Umbilical cord (tissue), 2 donors: ENCODE measurements around the gene USP40. TPM values are rescaled to one million over a fixed set of nuclear protein-coding genes. Genes with fewer than 3 reads are reported as not detected.
"Not testable (repeated sequence)": the region's sequence is repeated elsewhere in the genome, so short reads cannot be mapped to it uniquely, and the experiment has no call there.

ENCODE experiments used
- DNase-seq: peaks from one replicate; pipeline ENCODE4 v3.0.0-alpha.2; 2015; ENCODE audit warnings: low spot score
- total RNA-seq: library from RNA; depleted of rRNA; stranded (reverse); fragments of >200 nt; gene quantifications from one replicate; pipeline ENCODE4 v1.2.3, GENCODE V29; 2014; ENCODE audit warnings: low replicate concordance; ENCODE audit not compliant: insufficient read depth

The USP40 gene, protein sequence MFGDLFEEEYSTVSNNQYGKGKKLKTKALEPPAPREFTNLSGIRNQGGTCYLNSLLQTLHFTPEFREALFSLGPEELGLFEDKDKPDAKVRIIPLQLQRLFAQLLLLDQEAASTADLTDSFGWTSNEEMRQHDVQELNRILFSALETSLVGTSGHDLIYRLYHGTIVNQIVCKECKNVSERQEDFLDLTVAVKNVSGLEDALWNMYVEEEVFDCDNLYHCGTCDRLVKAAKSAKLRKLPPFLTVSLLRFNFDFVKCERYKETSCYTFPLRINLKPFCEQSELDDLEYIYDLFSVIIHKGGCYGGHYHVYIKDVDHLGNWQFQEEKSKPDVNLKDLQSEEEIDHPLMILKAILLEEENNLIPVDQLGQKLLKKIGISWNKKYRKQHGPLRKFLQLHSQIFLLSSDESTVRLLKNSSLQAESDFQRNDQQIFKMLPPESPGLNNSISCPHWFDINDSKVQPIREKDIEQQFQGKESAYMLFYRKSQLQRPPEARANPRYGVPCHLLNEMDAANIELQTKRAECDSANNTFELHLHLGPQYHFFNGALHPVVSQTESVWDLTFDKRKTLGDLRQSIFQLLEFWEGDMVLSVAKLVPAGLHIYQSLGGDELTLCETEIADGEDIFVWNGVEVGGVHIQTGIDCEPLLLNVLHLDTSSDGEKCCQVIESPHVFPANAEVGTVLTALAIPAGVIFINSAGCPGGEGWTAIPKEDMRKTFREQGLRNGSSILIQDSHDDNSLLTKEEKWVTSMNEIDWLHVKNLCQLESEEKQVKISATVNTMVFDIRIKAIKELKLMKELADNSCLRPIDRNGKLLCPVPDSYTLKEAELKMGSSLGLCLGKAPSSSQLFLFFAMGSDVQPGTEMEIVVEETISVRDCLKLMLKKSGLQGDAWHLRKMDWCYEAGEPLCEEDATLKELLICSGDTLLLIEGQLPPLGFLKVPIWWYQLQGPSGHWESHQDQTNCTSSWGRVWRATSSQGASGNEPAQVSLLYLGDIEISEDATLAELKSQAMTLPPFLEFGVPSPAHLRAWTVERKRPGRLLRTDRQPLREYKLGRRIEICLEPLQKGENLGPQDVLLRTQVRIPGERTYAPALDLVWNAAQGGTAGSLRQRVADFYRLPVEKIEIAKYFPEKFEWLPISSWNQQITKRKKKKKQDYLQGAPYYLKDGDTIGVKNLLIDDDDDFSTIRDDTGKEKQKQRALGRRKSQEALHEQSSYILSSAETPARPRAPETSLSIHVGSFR
- 33.2 TPM for total RNA-seq

GRCh38 chr2:233566141-233566956 is at the start of gene USP40:
Gene USP40, minus strand, starts transcription at chr2:233566782. Its CDS starts 1,228 bp downstream, at chr2:233565554.
- peak; percentile 95 for DNase-seq

DNA sequence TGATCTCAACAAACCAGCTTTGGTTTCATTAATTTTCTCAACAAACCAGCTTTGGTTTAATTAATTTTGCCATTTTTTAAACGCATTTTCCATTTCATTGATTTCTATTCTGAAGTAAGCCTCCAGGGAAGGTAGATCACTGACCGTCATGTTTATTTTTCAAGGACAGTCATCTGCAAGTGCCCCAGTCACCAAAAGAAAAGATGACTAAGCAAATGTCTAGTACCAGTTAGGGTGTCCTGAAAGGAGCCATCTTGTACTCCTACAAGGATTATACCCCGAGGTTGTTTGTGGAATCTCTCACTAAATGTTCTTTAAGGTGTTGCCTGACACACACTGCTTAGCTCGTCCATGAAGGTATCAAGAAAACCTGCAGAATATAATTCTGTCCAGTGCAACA is 44.7 kb upstream of the USP40 start:
- DNase-seq, result no peak

DNA sequence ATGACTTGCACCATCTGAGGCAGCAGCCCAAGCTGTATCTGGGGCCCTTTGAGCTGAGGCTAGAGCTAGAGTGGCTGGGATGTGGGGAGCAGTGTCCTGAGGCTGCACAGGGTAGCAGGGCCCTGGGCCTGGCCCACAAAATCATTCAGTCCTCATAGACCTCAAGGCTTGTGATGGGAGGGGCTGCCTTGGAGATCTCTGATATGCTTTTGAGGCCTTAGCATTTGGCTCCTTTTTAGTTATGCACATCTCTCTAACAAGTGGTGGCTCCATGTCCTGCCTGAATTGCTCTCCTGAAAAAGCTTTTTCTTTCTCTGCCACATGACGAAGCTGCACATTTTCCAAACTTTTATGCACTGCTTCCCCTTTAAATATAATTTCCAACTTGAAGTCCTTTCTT is 39.1 kb upstream of the USP40 start:
- no peak for DNase-seq

DNA sequence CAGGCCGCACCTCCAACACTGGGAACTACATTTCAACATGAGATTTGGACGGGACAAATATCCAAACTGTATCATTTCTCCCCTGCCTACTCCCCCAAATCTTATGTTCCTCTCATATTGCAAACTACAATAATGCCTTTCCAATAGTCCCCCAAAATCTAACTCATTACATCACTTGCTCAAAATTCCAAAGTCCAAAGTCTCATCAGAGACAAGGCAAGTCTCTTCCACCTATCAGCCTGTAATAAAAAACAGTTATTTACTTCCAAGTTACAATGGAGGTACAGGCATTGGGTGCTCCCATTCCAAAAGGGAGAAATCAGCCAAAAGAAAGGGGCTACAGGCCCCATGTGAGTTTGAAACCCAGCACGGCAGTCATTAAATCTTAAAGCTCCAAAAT is 38.2 kb upstream of the USP40 start:
- no peak for DNase-seq

- DNase-seq, result no peak
These were observed 36.9 kb upstream of the USP40 start for GRCh38 chr2:233603520-233603919.

GRCh38 chr2:233602076-233602475 is 35.5 kb upstream of the USP40 start:
- no peak for DNase-seq

- peak; percentile 51 for DNase-seq
These were observed 33.8 kb upstream of the USP40 start for GRCh38 chr2:233600386-233600785.

- DNase-seq, result no peak
These were observed 32.4 kb upstream of the USP40 start for GRCh38 chr2:233598952-233599351.

GRCh38 chr2:233597522-233597921 is 30.9 kb upstream of the USP40 start:
- no peak for DNase-seq

DNA sequence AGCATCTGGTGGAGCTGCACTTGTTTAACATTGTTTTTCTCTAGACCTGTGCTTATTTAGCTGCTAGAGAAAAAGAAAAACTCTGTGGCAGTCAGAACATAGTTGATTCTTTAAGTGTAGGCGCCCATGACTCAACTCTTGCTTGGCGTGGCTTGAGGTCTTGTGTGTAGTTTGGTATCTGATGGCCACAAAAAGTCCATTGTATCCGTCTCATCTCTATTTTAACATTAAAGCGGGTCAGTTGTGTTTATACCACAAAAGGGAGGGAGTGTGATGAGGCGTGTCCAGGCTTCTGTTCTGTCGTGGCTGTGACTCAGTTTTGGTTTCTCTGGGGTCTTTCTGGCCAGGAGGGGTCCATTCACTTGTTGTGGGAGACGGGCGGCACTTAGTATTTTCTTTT is 26.6 kb upstream of the USP40 start:
- DNase-seq, result no peak

DNA sequence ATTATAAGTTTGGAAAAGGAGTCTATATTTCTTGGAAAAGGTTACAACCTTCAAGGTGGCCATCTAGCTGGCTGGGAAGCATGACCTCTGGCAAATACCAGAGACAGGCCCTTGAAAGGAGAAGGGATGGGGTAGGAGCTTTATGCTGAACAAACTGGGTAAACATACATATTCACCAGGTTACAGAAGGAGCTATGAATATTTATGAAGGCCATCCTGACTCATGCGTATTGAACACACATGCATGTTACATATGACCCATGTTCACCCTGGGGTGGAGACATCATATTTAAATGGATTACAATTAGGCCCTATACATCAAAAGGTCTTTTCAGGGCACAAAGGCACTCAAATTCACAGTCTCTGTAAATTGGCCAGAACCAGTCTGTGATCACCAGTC is 26.1 kb upstream of the USP40 start:
- not testable (repeated sequence) for DNase-seq

- no peak for DNase-seq
These were observed 21.8 kb upstream of the USP40 start for GRCh38 chr2:233588400-233588799.

DNA sequence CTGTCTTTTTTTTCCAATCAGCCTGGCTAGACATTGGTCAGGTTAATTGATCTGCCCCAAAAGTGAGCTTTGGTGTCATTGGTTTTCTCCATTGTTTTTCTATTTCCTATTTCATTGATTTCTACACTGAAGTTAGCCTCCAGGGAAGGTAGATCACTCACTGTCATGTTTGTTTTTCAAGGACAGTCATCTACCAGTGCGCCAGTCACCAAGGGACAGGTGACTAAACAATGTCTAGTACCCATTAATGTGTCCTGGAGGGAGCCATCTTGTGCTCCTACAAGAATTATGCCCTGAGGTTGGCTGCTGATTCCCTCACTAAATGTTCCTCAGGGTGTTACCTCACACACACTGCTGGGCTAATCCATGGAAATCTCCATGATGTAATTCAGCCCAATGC is 17.6 kb upstream of the USP40 start:
- DNase-seq, result no peak

DNA sequence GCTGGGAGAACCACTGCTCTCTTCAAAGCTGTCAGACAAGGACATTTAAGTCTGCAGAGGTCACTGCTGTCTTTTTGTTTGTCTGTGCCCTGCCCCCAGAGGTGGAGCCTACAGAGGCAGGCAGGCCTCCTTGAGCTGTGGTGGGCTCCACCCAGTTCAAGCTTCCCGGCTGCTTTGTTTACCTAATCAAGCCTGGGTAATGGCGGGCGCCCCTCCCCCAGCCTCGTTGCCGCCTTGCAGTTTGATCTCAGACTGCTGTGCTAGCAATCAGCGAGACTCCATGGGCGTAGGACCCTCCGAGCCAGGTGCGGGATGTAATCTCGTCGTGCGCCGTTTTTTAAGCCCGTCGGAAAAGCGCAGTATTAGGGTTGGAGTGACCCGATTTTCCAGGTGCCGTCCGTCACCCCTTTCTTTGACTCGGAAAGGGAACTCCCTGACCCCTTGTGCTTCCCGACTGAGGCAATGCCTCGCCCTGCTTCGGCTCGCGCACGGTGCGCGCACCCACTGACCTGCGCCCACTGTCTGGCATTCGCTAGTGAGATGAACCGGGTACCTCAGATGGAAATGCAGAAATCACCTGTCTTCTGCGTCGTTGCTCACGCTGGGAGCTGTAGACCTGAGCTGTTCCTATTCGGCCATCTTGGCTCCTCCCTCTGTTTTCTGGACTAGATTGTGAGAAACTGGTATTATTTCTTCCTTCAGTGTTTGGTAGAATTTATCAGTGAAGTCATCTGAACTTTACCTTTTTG is 16.8 kb upstream of the USP40 start:
- not testable (repeated sequence) for DNase-seq

DNA sequence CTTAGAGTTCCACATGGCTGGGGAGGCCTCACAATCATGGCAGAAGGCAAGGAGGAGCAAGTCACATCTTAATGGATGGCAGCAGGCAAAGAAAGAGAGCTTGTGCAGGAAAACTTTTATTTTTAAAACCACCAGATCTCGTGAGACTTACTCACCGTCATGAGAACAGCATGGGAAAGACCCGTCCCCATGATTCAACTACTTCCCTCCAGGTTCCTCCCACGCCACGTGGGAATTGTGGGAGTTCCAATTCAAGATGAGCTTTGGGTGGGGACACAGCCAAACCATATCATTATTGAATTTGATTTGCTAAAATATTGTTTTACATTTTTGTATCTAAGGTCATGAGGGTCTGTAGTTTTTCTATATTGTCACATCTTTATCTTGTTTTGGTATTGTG is 10.8 kb upstream of the USP40 start:
- not testable (repeated sequence) for DNase-seq

- DNase-seq, result no peak
These were observed 5.9 kb upstream of the USP40 start for GRCh38 chr2:233572468-233572867.

DNA sequence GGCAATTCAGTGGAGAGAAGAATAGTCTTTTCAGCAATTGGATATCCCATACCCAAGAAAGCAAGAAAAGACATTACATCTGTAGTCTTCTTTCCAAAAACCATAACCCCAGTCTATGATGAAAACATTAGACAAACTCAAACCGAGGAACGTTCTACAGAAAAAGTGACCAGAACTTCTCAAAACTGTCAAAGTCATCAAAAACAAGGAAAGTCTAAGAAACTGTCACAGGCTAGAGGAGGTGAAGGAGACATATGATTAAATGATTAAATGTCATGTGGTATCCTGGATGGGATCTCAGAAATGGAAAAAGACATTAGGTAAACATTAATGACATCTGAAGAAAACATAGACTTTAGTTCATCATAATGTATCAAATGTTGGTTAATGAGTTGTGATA is 4.9 kb upstream of the USP40 start:
- DNase-seq, result no peak

DNA sequence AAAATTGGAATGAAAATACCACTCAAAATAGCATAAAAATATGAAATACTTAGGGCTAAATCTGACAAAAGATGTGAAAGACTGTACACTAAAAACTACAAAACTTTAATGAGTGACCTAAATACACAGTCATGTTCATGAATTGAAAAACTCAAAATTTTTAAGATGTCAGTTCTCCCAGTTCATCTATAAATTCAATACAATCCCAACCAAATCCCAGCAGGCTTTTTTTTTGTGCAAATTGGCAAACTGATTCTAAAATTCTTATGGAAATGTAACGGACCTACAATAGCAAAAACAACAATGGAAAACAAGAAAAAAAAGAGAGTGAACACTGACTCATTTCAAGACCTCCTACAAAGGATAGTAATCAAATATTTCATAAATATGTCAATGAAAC is 4.4 kb upstream of the USP40 start:
- DNase-seq, result no peak

DNA sequence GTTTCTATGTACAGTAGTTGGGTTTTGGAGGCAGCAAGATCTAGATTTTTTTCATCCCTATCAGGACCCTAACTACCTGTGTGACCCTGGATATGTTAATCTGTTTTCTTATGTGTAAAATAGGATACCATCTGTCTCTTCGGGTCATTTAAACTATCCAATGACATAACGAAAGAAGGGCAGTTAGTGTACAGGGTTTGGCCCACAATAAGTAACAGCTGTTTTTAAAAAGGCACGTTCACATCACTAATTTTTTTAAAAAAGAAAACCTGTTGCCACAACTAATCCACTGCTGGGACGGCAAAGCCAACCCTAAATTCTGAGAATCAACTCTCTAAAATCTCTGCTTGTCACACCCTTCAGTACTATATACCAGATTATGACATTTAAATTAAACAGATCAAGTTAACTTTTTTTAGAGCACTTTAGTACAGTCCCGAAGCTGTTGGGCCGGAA is 869 bp downstream of the USP40 start:
- DNase-seq, result no peak
